Liver (tissue), 9 donors: Measurements from ENCODE around the gene HEPACAM. TPM values are rescaled to one million over a fixed set of nuclear protein-coding genes. Genes with fewer than 3 reads are reported as not detected.

ENCODE experiments used
- DNase-seq: peaks from one replicate; pipeline ENCODE4 v3.0.0-alpha.2; 2017; ENCODE audit warnings: low spot score
- H3K27ac ChIP-seq, 2 donors: one replicate each; pipeline ENCODE4 v1.7.0; 2013; ENCODE audit warnings: inconsistent platforms in 2 of 2, low read length in 2 of 2, control low read depth in 1 of 2, low read depth in 1 of 2, mild to moderate bottlenecking in 1 of 2
- H3K27me3 ChIP-seq, 4 donors: one replicate each; pipeline versions ENCODE4 v1.6.1 to v1.7.0; 2013; ENCODE audit warnings: low read length in 3 of 4, inconsistent platforms in 1 of 4, mild to moderate bottlenecking in 1 of 4, moderate library complexity in 1 of 4; ENCODE audit not compliant: control insufficient read depth in 4 of 4, insufficient read depth in 4 of 4
- H3K36me3 ChIP-seq, 4 donors: one replicate each; pipeline versions ENCODE4 v1.6.1 to v1.7.0; 2013; ENCODE audit warnings: low read length in 3 of 4, mild to moderate bottlenecking in 3 of 4, low read depth in 1 of 4, moderate library complexity in 1 of 4; ENCODE audit not compliant: control insufficient read depth in 4 of 4, insufficient read depth in 3 of 4
- H3K4me1 ChIP-seq, 4 donors: one replicate each; pipeline versions ENCODE4 v1.6.1 to v1.7.0; 2013; ENCODE audit warnings: low read length in 3 of 4, mild to moderate bottlenecking in 3 of 4, moderate library complexity in 1 of 4; ENCODE audit not compliant: control insufficient read depth in 4 of 4, insufficient read depth in 4 of 4
- H3K4me3 ChIP-seq, 3 donors: one replicate each; pipeline versions ENCODE4 v1.6.1 to v1.7.0; 2013; ENCODE audit warnings: low read length in 3 of 3, control low read depth in 1 of 3, low read depth in 1 of 3, mild to moderate bottlenecking in 1 of 3
- H3K9ac ChIP-seq, 2 donors: one replicate each; pipeline ENCODE4 v1.7.0; 2013; ENCODE audit warnings: low read length in 2 of 2, mild to moderate bottlenecking in 2 of 2, moderate library complexity in 2 of 2, control low read depth in 1 of 2, low read depth in 1 of 2
- H3K9me3 ChIP-seq, 4 donors: one replicate each; pipeline versions ENCODE4 v1.6.1 to v1.7.0; 2013; ENCODE audit warnings: low read length in 3 of 4; ENCODE audit not compliant: control insufficient read depth in 4 of 4
- ATF3 ChIP-seq: IDR thresholded peaks from 2 replicates; pipeline ENCODE4 v1.6.1; 2016; ENCODE audit warnings: antibody characterized with exemption
- CTCF ChIP-seq: fragments of 150-350 bp; IDR thresholded peaks from 2 replicates; pipeline ENCODE4 v1.5.1; 2017; ENCODE audit warnings: improper control_type of control experiment, low read depth, low read length; ENCODE audit not compliant: missing input control
- EGR1 ChIP-seq, 2 donors: IDR thresholded peaks; 2 replicates each; pipeline ENCODE4 v1.6.1; 2016 to 2018; ENCODE audit warnings: antibody characterized with exemption in 2 of 2, low read depth in 2 of 2
- FOXA1 ChIP-seq: IDR thresholded peaks from 2 replicates; pipeline ENCODE4 v1.6.1; 2016; ENCODE audit warnings: antibody characterized with exemption
- FOXA2 ChIP-seq: IDR thresholded peaks from 2 replicates; pipeline ENCODE4 v1.6.1; 2016; ENCODE audit warnings: antibody characterized with exemption
- GABPA ChIP-seq, 2 donors: IDR thresholded peaks in 1 of 2; conservative IDR thresholded peaks in 1 of 2; 2 replicates each; pipeline ENCODE4 v1.6.1; 2016; ENCODE audit warnings: antibody characterized with exemption in 2 of 2, mild to moderate bottlenecking in 1 of 2, moderate library complexity in 1 of 2
- HNF4A ChIP-seq, 2 donors: conservative IDR thresholded peaks; 2 replicates each; pipeline ENCODE4 v1.6.1; 2016; ENCODE audit warnings: antibody characterized with exemption in 2 of 2, mild to moderate bottlenecking in 2 of 2
- HNF4G ChIP-seq: IDR thresholded peaks from 2 replicates; pipeline ENCODE4 v1.6.1; 2016; ENCODE audit warnings: antibody characterized with exemption
- JUND ChIP-seq, 2 donors: IDR thresholded peaks; 2 replicates each; pipeline ENCODE4 v1.6.1; 2016; ENCODE audit warnings: antibody characterized with exemption in 2 of 2
- MAX ChIP-seq: IDR thresholded peaks from 2 replicates; pipeline ENCODE4 v1.6.1; 2016; ENCODE audit warnings: antibody characterized with exemption
- NR2F2 ChIP-seq: IDR thresholded peaks from 2 replicates; pipeline ENCODE4 v1.6.1; 2016; ENCODE audit warnings: antibody characterized with exemption
- RAD21 ChIP-seq, 2 donors: IDR thresholded peaks; 2 replicates each; pipeline ENCODE4 v1.6.1; 2016; ENCODE audit warnings: antibody characterized with exemption in 2 of 2, mild to moderate bottlenecking in 2 of 2
- REST ChIP-seq: IDR thresholded peaks from 2 replicates; pipeline ENCODE4 v1.6.1; 2016; ENCODE audit warnings: antibody characterized with exemption, mild to moderate bottlenecking
- RXRA ChIP-seq, 2 donors: IDR thresholded peaks; 2 replicates each; pipeline ENCODE4 v1.6.1; 2017 to 2018; ENCODE audit warnings: antibody characterized with exemption in 2 of 2, mild to moderate bottlenecking in 1 of 2
- SP1 ChIP-seq: IDR thresholded peaks from 2 replicates; pipeline ENCODE4 v1.6.1; 2018; ENCODE audit warnings: antibody characterized with exemption, mild to moderate bottlenecking
- TAF1 ChIP-seq: conservative IDR thresholded peaks from 2 replicates; pipeline ENCODE4 v1.6.1; 2016; ENCODE audit warnings: antibody characterized with exemption, mild to moderate bottlenecking
- YY1 ChIP-seq: IDR thresholded peaks from 2 replicates; pipeline ENCODE4 v1.6.1; 2016; ENCODE audit warnings: antibody characterized with exemption, mild to moderate bottlenecking
- ZBTB33 ChIP-seq: IDR thresholded peaks from 2 replicates; pipeline ENCODE4 v1.6.1; 2016; ENCODE audit warnings: antibody characterized with exemption
- WGBS: extraction: QIAGEN DNeasy Blood & Tissue Kit; methylation state at CpG from one replicate; pipeline ENCODE4 v1.1.7; 2013; 5-methylcytosine and 5-hydroxymethylcytosine counted together
- polyA plus RNA-seq, 2 donors: library from polyadenylated mRNA; stranded (reverse) in 1 of 2; unstranded in 1 of 2; fragments of 200-250 nt in 1 of 2; fragments of >200 nt in 1 of 2; fragmentation: Nextera tagmentation in 1 of 2; extraction: Ambion mirVana in 1 of 2; gene quantifications; one replicate each; pipeline versions ENCODE4 v1.2.1 to v1.2.3, GENCODE V29; 2013 to 2015
- total RNA-seq, 2 donors: library from RNA; depleted of rRNA; stranded (reverse); fragments of >200 nt; gene quantifications; one replicate each; pipeline ENCODE4 v1.2.3, GENCODE V29; 2014
- donor health status: healthy.
- donor health status: healthy.
- donor health status: healthy.
- donor health status: healthy.
- donor health status: healthy.

The HEPACAM gene
- total and polyA plus RNA-seq, 4 donors: 0.79 to 7.1 (median 3.3) TPM; not detected in 1

GRCh38 chr11:124878759-124879492 lies 56.9 kb downstream of the HEPACAM start:
- H3K9me3 ChIP-seq: no peaks in the 10 kb centered on the region
- no peak overlapping the region for H3K4me3 ChIP-seq
- 94% methylated on average over 11 of the region's 11 CpGs for WGBS
- H3K27ac ChIP-seq: no peak overlapping the region
- no peak for DNase-seq
- no peak for TF ChIP-seq HNF4G
- TF ChIP-seq TAF1: no peak
- no peak for TF ChIP-seq FOXA1
- TF ChIP-seq RAD21 (IDR thresholded peaks at IDR 0.05): no peak
- no peak for TF ChIP-seq NR2F2
- TF ChIP-seq EGR1 (IDR thresholded peaks at IDR 0.05; ENCODE audit: low read depth in 2 of 2): no peak
- no peak for TF ChIP-seq CTCF
- TF ChIP-seq YY1: no peak
- TF ChIP-seq GABPA (IDR thresholded peaks at IDR 0.05 in 1 of 2, conservative IDR thresholded peaks at IDR 0.05 in 1 of 2): no peak
- no peak for TF ChIP-seq RXRA (IDR thresholded peaks at IDR 0.05)
- no peak for TF ChIP-seq MAX
- TF ChIP-seq ZBTB33: no peak
- TF ChIP-seq REST: no peak
- no peak for TF ChIP-seq ATF3
- no peak for TF ChIP-seq FOXA2
- no peak for TF ChIP-seq HNF4A (conservative IDR thresholded peaks at IDR 0.05)
- no peak for TF ChIP-seq SP1
- no peak for TF ChIP-seq JUND (IDR thresholded peaks at IDR 0.05)
- H3K4me1 ChIP-seq: peaks cover 0 to 26% (median 18%) of the 10 kb centered on the region in 4 donors
- H3K36me3 ChIP-seq: no peaks in the 10 kb centered on the region
- H3K9ac ChIP-seq: no peak overlapping the region
- H3K27me3 ChIP-seq: no peaks in the 10 kb centered on the region
